ENCODE measurements around the gene INHBB. TPM values are rescaled to one million over a fixed set of nuclear protein-coding genes. Genes with fewer than 3 reads are reported as not detected.

INHBB gene
- total RNA-seq, 2 experiments from 2014 or later: not detected

DNA sequence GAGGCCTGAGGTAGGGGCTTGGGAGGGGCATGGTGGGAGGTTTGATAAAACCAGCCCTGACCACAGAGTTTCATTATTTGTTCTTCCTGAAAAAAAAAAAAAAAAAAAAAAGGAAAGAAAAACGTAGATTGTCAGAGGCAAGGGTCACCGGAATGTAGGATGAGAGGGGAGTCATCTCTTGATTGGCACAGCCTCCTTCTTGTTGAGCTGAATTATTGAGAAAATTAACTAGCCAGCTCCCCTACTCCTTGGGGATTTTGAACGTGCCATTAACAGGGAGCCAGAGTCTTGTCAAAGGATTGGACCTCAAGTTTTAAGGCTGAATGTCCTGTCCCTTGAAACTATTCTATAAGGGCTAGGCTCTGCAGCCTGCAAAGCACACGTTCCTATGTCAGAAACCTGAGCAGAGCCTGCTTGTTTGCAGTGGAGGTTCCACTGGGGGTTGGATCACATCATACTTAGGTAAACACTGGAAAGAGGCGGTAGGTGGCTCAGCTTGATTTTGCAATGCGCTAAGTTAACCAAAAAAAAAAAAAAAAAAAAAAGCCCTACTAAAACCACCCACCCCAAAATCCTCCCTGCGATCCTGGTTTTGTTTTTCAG lies 2.3 kb downstream of the INHBB start:
- CTCF ChIA-PET: interaction anchor here (0.7 kb wide), 1 partner anchor 743 kb away, joined by 4 read pairs; no protein-coding TSS in a partner anchor
- no peak overlapping the region for H3K27ac Mint-ChIP-seq
- H3K4me3 Mint-ChIP-seq: no peak overlapping the region
- H3K4me1 Mint-ChIP-seq: peaks cover 13% of the 10 kb centered on the region
- DNase-seq (no peak), ATAC-seq (no peak)
- H3K36me3 Mint-ChIP-seq: peaks cover 2% of the 10 kb centered on the region
- peaks cover 53% of the 10 kb centered on the region for H3K27me3 Mint-ChIP-seq
- no peaks in the 10 kb centered on the region for H3K9me3 Mint-ChIP-seq (ENCODE audit: low read depth)

DNA sequence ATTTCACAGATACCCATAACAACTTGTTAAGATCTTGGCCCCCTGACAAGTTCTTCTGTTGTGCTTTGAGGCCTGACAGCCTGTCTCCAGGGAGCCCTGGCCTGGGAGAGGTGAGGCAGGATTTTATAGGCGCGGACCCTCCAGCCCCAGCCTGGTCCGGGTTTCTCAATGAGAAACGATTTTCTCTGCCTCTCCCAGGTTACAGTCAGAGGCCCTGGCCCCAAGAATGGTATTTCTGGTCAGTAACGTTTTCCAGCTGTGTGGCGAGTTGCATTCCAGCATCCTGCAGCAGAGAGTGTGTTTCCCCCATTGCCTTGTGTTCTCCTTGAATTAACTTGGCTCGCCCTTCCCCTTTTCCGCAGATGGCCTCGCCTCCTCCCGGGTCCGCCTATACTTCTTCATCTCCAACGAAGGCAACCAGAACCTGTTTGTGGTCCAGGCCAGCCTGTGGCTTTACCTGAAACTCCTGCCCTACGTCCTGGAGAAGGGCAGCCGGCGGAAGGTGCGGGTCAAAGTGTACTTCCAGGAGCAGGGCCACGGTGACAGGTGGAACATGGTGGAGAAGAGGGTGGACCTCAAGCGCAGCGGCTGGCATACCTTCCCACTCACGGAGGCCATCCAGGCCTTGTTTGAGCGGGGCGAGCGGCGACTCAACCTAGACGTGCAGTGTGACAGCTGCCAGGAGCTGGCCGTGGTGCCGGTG lies 3.0 kb downstream of the INHBB start:
- no peak for ATAC-seq
- DNase-seq: no peak
- CTCF ChIA-PET: interaction anchor here (0.7 kb wide), 1 partner anchor 743 kb away, joined by 4 read pairs; no protein-coding TSS in a partner anchor
- Mint-ChIP-seq H3K36me3 (peaks cover 2% of the 10 kb centered on the region), H3K27me3 (peaks cover 47% of the 10 kb centered on the region), H3K9me3 (ENCODE audit: low read depth) (no peaks in the 10 kb centered on the region), H3K27ac (no peak overlapping the region), H3K4me3 (no peak overlapping the region), H3K4me1 (peaks cover 9% of the 10 kb centered on the region)

DNA sequence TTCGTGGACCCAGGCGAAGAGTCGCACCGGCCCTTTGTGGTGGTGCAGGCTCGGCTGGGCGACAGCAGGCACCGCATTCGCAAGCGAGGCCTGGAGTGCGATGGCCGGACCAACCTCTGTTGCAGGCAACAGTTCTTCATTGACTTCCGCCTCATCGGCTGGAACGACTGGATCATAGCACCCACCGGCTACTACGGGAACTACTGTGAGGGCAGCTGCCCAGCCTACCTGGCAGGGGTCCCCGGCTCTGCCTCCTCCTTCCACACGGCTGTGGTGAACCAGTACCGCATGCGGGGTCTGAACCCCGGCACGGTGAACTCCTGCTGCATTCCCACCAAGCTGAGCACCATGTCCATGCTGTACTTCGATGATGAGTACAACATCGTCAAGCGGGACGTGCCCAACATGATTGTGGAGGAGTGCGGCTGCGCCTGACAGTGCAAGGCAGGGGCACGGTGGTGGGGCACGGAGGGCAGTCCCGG lies 3.5 kb downstream of the INHBB start:
- Mint-ChIP-seq H3K36me3 (peaks cover 2% of the 10 kb centered on the region), H3K9me3 (ENCODE audit: low read depth) (no peaks in the 10 kb centered on the region), H3K27me3 (peaks cover 47% of the 10 kb centered on the region), H3K4me1 (peaks cover 9% of the 10 kb centered on the region), H3K27ac (no peak overlapping the region), H3K4me3 (no peak overlapping the region)
- CTCF ChIA-PET: no interaction called here
- no peak for DNase-seq
- ATAC-seq: no peak

DNA sequence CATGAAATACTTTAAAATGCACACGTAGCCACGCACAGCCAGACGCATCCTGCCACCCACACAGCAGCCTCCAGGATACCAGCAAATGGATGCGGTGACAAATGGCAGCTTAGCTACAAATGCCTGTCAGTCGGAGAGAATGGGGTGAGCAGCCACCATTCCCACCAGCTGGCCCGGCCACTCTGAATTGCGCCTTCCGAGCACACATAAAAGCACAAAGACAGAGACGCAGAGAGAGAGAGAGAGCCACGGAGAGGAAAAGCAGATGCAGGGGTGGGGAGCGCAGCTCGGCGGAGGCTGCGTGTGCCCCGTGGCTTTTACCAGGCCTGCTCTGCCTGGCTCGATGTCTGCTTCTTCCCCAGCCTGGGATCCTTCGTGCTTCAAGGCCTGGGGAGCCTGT lies 4.1 kb downstream of the INHBB start:
- H3K36me3 Mint-ChIP-seq: peaks cover 2% of the 10 kb centered on the region
- ATAC-seq (no peak), DNase-seq (no peak)
- H3K27me3 Mint-ChIP-seq: peaks cover 47% of the 10 kb centered on the region
- CTCF ChIA-PET: no interaction called here
- no peaks in the 10 kb centered on the region for H3K9me3 Mint-ChIP-seq (ENCODE audit: low read depth)
- no peak overlapping the region for H3K4me3 Mint-ChIP-seq
- peaks cover 9% of the 10 kb centered on the region for H3K4me1 Mint-ChIP-seq
- no peak overlapping the region for H3K27ac Mint-ChIP-seq

- H3K27me3 Mint-ChIP-seq: peaks cover 47% of the 10 kb centered on the region
- CTCF ChIA-PET: no interaction called here
- no peak for ATAC-seq
- H3K36me3 Mint-ChIP-seq: peaks cover 2% of the 10 kb centered on the region
- DNase-seq: no peak
- no peaks in the 10 kb centered on the region for H3K9me3 Mint-ChIP-seq (ENCODE audit: low read depth)
- no peak overlapping the region for H3K4me3 Mint-ChIP-seq
- H3K4me1 Mint-ChIP-seq: peaks cover 9% of the 10 kb centered on the region
- no peak overlapping the region for H3K27ac Mint-ChIP-seq
Measured at GRCh38 chr2:120350801-120351320, 4.9 kb downstream of the INHBB start.

DNA sequence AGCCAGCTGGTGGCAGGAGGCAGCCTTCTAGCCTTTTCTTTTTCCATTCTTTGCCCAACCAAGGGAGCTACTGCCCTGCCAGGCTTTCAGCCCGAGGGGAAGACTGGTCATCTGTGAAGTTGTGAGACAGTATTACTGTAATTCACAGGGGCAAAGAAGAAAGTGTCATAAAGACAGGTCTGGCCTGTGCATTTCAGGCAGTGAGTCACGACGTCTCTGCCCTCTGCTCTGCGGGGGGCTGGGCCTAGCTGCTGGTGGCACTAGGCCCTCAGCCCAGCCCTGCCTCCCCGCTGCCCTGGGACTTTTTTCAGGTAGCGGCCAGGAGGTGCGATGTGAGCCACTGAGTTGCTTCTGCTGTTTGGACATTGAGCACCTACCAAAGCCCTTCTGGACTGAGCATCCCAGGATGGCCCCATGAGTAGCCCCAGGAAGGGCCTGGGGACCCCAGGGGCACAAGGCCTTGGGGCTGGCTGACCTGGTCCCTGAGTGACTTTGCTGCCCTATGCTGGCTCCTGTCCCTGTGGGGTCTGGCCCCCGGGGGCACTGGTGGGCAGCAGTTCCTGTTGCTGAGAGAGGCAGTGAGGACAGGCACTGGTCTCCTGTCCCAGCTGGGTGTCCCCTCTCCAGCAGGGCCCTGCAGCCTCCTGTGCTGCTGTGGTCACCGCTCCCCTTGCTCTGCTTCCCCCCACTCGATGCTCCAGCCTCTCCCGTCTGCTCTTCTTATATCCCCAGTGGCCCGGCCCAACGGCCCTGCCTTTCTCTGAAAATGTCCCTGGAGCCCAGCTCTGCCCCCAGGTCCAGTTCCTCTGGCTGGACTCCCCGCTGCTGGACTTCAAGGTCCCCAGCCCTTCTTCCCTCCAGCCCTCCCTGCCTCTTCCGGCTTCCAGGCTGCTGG lies 7.0 kb downstream of the INHBB start:
- Mint-ChIP-seq H3K9me3 (ENCODE audit: low read depth) (no peaks in the 10 kb centered on the region), H3K27ac (no peak overlapping the region)
- no peak for ATAC-seq

GRCh38 chr2:120353591-120353898 lies 7.6 kb downstream of the INHBB start:
- no peak overlapping the region for H3K4me3 Mint-ChIP-seq
- ATAC-seq: no peak
- peaks cover 1% of the 10 kb centered on the region for H3K4me1 Mint-ChIP-seq
- H3K27ac Mint-ChIP-seq: no peak overlapping the region
- peaks cover 26% of the 10 kb centered on the region for H3K27me3 Mint-ChIP-seq
- DNase-seq: no peak
- no peaks in the 10 kb centered on the region for H3K9me3 Mint-ChIP-seq (ENCODE audit: low read depth)
- CTCF ChIA-PET: no interaction called here
- no peaks in the 10 kb centered on the region for H3K36me3 Mint-ChIP-seq

More for the DNA sequence above, 7.0 kb downstream of the INHBB start:
- Mint-ChIP-seq H3K4me1 (peaks cover 1% of the 10 kb centered on the region), H3K27me3 (peaks cover 32% of the 10 kb centered on the region), H3K36me3 (no peaks in the 10 kb centered on the region), H3K4me3 (no peak overlapping the region)
- CTCF ChIA-PET: no interaction called here
- DNase-seq: no peak

DNA sequence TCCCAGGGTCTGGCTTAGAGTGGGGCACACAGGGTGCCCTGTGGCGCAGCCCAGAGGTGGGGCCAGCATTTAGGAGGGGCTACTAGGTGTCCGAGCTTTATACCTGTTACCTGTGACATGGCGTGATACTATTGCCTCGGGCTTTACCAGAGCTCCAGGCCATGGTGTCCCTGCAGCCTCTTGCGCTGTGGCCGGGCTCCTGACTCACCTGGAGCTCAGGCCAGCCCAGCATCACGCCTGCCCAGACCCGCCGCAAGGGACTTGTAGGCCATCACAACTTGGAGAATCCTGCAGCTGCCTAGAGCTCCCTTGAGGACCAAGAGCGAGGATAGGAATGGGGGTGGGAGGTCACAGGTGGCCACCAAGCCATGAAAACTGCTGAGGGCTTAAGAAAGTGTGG lies 8.0 kb downstream of the INHBB start:
- H3K4me1 Mint-ChIP-seq: peaks cover 1% of the 10 kb centered on the region
- no peaks in the 10 kb centered on the region for H3K9me3 Mint-ChIP-seq (ENCODE audit: low read depth)
- no peak overlapping the region for H3K27ac Mint-ChIP-seq
- H3K4me3 Mint-ChIP-seq: no peak overlapping the region
- CTCF ChIA-PET: no interaction called here
- H3K36me3 Mint-ChIP-seq: no peaks in the 10 kb centered on the region
- no peak for ATAC-seq
- peaks cover 22% of the 10 kb centered on the region for H3K27me3 Mint-ChIP-seq
- DNase-seq: no peak

DNA sequence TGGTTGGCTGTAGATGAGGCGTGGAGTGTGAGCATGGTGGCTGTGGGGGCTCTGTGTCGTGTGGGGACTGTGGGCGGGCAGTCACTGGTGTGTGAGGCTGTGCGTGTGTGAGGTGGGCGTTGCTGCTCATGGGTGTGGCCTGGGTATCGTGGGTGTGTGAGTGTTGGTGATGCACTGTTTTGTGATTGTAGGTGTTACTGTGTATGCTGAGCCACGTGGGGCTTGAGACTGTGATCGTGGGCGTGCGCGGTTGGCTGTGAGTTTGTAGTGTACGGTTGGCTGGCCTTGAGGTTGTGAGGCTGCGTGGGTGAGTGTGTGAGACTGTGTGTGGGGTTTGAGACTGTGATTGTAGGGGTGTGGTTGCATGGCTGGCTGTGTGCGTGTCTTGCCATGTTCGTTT lies 8.5 kb downstream of the INHBB start:
- DNase-seq (no peak), ATAC-seq (no peak)
- CTCF ChIA-PET: no interaction called here
- no peaks in the 10 kb centered on the region for H3K4me1 Mint-ChIP-seq
- peaks cover 17% of the 10 kb centered on the region for H3K27me3 Mint-ChIP-seq
- no peaks in the 10 kb centered on the region for H3K36me3 Mint-ChIP-seq
- no peaks in the 10 kb centered on the region for H3K9me3 Mint-ChIP-seq (ENCODE audit: low read depth)
- H3K4me3 Mint-ChIP-seq: no peak overlapping the region
- no peak overlapping the region for H3K27ac Mint-ChIP-seq

GRCh38 chr2:120354935-120355779 lies 9.2 kb downstream of the INHBB start:
- ATAC-seq: no peak
- CTCF ChIA-PET: no interaction called here
- H3K4me1 Mint-ChIP-seq: no peaks in the 10 kb centered on the region

DNA sequence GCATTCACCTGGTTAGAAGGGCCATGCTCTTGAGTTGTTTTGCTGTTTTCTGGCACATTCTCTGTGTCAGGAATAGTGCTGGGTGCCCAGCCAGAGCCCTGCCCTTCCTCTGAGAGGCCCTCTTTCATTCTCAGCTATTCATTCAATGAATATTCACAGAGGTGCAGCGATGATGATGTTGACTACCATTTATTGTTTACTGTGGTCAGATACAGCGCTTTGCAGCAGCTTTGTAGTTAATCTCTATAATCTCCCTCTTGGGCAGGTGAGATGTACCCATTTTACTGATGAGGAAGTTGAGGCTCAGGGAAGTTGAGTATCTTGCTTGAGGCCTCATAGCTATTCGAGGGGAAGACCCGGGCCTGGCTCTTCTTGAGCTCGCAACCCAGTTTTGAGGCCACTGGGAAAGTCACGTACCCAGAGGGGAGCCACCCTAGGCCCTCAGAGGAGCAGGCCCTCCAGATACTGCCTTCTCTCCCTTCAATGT lies 9.9 kb downstream of the INHBB start:
- ATAC-seq: no peak

More at GRCh38 chr2:120354935-120355779, 9.2 kb downstream of the INHBB start:
- no peaks in the 10 kb centered on the region for H3K9me3 Mint-ChIP-seq (ENCODE audit: low read depth)
- H3K36me3 Mint-ChIP-seq: no peaks in the 10 kb centered on the region
- no peak for DNase-seq
- no peak overlapping the region for H3K27ac Mint-ChIP-seq
- H3K4me3 Mint-ChIP-seq: no peak overlapping the region
- peaks cover 10% of the 10 kb centered on the region for H3K27me3 Mint-ChIP-seq

GRCh38 chr2:120357768-120358167 lies 11.8 kb downstream of the INHBB start:
- no peaks in the 10 kb centered on the region for H3K27me3 Mint-ChIP-seq
- H3K36me3 Mint-ChIP-seq: no peaks in the 10 kb centered on the region
- no peak for ATAC-seq
- no peaks in the 10 kb centered on the region for H3K4me1 Mint-ChIP-seq
- H3K4me3 Mint-ChIP-seq: no peak overlapping the region
- no peak for DNase-seq
- H3K27ac Mint-ChIP-seq: no peak overlapping the region
- CTCF ChIA-PET: no interaction called here
- H3K9me3 Mint-ChIP-seq (ENCODE audit: low read depth): no peaks in the 10 kb centered on the region

More for the DNA sequence above, 9.9 kb downstream of the INHBB start:
- Mint-ChIP-seq H3K4me3 (no peak overlapping the region), H3K36me3 (no peaks in the 10 kb centered on the region), H3K9me3 (ENCODE audit: low read depth) (no peaks in the 10 kb centered on the region), H3K27ac (no peak overlapping the region), H3K4me1 (no peaks in the 10 kb centered on the region), H3K27me3 (peaks cover 5% of the 10 kb centered on the region)
- CTCF ChIA-PET: no interaction called here
- no peak for DNase-seq

Data from activated CD8-positive, alpha-beta memory T cell treated with anti-CD3 and anti-CD28 coated beads, Interleukin-2, amount 10 ng/mL, durations not matched to agents 7 days and 5 days (primary cell).